Measurements from ENCODE around the gene MYL7.
"Not testable (repeated sequence)": the region's sequence is repeated elsewhere in the genome, so short reads cannot be mapped to it uniquely, and the experiment has no call there.

Gene MYL7

DNA sequence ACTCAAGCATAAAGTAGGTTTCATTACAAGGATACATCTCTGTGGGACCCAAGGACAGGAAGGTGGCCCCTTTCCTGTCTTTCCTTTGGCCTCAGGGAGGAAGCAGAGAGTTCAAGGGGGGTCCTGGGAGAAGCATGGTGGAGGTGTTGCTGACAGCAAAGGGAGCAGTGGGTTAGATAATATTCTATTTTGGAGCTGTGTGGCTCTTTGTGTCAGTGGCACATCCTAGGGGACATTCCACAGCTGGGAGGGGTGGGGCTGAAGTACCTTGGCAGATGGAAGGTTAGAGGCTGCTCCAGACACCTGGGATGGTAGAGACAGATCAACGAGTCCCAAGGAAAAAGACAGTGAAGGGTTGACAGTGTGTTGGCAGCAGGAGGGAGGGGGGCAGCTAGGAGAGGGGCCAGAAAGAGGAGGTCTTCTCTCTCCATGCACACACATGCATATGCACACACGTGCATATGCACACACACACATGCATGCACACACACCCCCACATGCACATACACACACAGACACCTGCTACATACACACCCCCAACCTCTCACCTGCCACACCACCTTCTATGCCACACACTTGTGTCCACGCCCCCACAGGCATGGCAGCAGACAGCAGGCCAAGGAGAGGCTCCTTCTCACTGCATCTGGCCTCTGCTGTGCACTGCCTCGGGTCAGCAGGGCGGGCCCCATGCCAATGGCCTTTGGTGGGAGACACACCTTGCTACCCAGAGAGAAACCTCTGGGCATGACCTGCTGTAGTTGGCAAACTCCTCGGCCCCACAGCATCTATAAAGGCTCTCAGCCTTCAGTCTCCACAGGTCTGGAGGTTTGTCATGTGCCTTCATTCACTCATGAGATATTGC is 12.2 kb downstream of the MYL7 start:
- no peak for DNase-seq

DNA sequence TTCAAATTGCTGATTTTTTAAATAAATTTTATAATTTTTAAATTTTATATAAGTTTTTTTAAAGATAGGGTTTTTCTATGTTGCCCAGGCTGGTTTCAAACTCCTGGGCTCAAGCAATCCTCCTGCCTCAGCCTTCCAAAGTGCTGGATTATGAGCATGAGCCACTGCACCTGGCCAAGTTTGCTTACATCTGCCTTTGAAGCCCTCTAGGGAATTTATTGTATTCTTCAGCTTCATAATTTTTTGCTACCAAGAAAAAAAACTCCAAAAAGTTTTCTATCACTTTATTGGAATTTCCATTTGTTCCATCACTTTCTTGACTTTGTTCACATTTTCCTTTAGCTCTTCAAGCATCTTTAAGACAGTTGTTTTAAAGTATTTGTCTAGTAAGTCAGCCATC is 14.0 kb downstream of the MYL7 start:
- DNase-seq: no peak

DNA sequence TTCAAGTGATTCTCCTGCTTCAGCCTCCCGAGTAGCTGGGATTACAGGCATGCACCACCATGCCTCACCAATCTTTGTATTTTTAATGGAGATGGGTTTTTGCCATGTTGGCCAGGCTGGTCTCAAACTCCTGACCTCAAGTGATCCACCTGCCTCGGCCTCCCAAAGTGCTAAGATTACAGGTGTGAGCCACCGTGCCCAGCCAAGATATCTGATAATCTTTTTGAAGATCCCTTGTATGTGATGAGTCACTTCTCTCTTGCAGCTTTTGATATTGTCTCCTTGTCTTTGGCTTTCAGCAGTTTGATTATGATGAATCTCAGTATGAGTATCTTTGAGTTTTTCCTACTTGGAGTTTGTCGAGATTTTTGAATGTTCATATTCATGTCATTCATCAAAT is 14.6 kb downstream of the MYL7 start:
- DNase-seq: not testable (repeated sequence)

DNA sequence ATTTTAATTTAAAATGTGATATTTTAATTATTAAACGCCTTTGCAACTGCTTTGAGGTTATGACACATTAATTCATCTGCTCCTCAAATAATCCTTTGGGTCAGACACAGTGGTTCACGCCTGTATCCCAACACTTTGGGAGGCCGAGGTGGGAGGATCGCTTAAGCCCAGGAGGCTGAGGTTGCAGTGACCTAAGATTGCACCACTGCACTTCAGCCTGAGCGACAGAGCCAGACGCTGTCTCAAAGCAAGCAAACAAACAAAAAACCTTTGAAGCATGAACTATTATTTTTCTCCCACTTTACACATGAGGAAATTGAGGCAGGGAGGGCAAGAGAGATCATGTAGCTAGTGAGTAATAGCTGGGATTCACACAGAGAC is 16.3 kb downstream of the MYL7 start:
- no peak for DNase-seq

GRCh38 chr7:44123190-44124003 is 17.7 kb downstream of the MYL7 start, which contains the start of gene POLD2:
TSS of gene POLD2 (minus strand) at chr7:44123548. CDS start at chr7:44122053, 1,495 bp downstream.
- DNase-seq: peak; percentile 98 to 99

DNA sequence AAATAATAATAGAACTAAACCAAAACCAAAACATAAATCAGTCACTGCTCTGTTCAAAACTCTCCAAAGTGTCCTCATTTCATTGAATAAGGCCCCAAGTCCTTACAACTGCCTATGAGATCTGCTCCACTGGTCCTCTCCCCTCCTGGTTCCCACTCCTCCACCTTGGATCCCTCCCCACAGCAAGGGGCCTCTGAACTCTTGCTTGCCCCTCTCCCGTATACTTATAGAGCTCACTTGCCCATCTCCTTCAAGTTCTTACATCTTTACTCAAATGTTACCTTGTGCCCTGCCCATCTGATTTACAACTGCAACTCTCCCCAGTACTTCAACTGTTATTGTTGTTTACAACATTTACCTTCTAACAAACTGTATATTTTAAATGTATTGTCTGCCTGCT is 18.6 kb downstream of the MYL7 start:
- DNase-seq: no peak

DNA sequence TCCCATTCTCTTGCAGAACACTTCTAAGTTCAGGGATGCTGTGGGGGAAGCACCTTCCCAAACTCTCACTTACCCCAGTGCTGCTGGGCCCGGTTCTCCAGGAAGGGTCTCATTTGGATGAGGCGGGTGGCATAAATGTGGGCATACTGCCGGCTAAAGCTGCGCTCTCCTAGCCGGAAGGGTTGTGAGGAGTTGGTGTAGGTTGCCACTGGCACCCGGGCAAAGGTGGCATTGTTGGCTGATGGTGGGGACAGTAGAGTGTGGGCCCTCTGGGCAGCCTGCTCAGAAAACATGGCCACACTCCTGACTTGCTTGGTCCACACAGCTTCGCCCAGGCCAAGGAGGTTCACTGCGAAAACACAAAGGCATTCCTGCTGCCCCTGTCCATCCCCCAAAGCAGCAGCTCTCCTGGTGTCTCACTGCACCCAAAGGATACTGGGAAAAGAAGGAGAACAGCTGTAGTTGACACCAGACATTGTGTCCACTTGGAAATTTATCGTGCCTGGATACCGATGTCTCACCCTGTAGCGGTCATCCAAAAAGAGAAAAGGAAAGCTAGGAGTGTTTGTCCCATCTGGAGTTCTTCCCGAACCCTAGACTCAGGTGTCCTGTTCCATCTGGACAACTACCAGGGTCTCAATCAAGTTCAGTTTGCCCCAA is 19.2 kb downstream of the MYL7 start:
- DNase-seq: no peak

DNA sequence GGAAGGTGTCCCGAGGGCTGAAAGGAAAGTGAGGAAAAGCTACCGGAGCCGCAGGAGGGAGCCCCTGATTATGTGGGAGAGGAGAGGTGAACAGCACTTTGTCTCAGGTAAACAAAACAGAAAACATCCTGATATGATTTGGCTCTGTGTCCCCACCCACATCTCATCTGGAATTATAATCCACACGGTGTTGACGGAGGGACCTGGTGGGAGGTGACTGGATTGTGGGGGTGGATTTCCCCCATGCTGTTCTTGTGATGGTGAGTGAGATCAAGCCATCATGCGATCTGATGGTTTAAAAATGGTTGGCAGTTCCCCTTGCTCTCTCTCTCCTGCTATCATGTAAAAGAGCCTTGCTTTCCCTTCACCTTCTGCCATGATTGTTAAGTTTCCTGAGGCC is 20.7 kb downstream of the MYL7 start:
- DNase-seq: no peak

DNA sequence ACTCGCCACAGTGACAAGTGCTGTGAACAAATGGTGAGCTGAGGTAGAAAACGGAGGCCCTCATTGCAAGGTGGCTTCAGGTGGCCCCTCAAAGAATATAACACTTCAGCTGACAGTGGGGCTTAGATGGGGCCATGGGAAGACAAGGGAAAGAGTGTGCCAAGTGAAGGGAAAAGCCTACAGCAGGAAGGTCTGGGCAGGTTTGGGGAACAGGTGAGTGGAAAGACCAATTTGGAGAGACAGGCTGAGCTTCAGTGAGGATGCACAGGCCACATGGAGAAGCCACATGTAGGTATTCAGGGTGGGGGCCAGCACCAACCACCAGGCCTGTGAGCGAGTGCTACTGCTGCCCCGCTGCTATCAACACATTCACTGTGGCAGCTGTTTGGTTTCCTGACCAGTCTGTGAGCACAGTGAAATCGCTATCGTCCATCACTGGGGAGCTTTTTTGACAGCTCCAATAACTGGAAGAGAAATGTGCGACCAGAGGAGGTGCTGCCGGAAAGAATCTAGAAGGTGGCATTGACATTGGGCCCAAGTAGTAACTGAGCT is 21.2 kb downstream of the MYL7 start:
- no peak for DNase-seq

DNA sequence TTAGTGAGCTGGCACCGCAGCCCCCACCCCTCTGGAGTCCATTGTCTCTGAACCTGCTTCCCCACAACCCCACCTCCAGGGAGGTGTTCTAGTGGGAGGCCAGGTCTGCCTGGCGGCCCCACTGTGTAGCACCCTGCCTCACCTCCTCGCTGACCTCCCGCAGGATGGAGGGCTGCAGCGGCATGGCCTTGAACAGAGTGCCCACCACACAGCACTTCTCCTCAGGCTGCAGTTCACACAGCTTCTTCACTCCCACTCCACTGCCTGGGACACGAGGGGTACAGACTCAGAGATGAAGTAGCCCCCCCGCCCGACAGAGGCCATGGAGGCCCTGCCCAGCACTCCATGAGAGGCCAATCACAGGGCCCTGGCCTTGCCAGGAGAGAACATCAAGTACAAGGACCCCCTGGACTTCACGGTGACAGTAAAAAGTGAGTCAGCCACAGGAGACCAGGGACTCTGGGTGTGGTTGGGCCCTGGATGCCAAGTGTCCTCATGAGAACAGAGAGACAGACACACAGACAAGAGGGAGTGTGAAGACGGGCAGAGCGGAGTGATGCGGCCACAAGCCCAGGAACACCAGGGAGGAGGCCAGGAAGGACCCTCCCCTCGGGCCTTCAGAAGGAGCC is 23.2 kb downstream of the MYL7 start:
- DNase-seq: no peak

DNA sequence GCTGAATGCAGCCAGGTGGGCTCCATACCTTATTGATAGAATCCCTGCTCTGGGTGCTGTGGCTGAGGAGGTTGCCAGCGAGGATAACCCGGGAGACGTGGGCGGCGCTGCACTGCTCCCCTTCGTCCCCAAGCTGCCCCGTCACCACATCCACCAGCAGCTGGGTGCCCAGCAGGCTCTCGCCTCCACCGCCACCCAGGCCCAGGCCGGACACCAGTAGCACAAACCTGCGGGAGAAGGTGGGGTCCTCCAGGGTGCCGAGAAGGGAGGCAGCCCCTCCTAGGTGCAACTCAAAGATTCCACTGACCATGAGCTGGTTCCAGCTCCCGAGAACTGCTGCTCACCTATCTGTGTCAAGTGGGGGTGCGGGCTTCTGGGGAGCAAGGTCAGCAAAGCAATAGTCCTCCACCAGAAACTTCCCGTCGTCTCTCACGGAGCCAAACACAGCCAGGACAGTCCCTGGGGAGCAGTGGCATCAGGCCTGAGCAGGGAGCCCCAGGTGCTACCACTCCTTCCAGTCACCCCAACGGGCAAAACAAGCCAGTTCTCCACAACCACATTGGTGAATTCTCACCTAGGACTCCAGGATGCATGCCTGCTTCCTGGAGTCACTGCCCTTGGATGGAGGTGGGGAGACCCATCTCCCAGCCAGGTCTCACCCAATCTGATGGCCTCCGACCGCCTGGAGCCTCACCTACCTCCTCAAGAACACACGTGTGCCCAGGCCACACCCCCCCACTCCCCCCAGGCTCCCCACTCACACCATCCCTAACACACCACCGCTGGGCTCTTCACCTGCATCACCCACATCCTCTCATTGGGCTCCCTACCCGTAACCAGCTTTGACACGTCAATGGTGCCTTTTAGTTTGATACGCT is 24.1 kb downstream of the MYL7 start:
- DNase-seq: no peak

DNA sequence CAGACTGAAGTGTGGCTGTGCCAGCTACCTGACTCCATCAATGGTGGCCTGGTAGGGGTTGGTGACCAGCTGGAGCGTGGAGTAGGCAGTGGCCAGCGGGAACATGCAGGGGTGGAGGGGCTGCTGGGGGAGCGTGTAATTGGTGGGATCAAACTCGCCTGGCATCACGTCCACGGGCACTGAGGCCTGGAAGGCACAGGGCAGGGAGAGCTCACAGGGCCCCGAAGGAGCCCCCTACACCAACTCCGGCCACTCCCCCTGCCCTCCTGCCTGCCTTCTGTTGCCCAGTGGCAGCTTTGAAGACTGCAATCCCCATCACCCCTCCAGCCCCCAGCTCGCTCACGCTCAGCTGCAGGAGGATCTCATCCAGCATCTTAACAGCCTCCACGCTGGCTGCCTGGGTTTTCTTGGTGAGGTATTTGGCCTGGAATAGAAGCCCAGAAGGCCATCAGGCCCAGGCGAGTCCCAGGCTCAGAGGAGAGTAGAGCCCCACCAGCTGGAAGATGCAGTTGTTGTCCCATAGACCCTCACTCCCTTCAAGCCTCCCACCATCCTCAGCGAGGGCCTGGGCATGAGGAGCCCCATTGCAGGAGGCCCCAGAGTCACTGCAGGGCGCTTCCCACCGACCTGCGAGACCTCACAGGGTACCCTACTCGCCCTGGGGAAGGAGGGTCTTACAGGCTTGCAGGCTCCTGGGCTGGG is 24.9 kb downstream of the MYL7 start:
- DNase-seq: no peak

- DNase-seq: no peak
These were observed 26.4 kb downstream of the MYL7 start for GRCh38 chr7:44114586-44115310.

GRCh38 chr7:44113764-44114354 is 27.3 kb downstream of the MYL7 start:
- no peak for DNase-seq

GRCh38 chr7:44112997-44113763 is 28.0 kb downstream of the MYL7 start:
- no peak for DNase-seq

GRCh38 chr7:44112231-44112996 is 28.7 kb downstream of the MYL7 start:
- no peak for DNase-seq

DNA sequence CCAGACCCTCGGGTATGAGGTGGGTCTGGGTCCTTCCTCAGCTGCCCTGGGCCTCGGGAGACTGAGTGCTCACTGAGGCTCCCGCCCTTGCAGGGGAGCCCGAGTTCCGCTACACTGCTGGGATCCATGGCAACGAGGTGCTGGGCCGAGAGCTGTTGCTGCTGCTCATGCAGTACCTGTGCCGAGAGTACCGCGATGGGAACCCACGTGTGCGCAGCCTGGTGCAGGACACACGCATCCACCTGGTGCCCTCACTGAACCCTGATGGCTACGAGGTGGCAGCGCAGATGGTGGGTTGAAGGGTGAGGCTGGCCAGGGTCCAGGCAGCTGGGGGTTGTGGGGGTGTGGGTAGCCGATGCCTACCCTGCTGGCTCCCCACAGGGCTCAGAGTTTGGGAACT is 29.4 kb downstream of the MYL7 start:
- no peak for DNase-seq

All from activated CD4-positive, alpha-beta T cell treated with anti-CD3 and anti-CD28 coated beads, Interleukin-2, amount 50 U/mL, for 48 hours (primary cell).